ENCODE results near the gene GMNN.

GMNN gene

GRCh38 chr6:24833711-24834386, 59.1 kb downstream of the GMNN start:
- DNase-seq (ENCODE audit: low spot score): no peak
- no peak overlapping the region for H3K4me3 ChIP-seq (ENCODE audit: severe bottlenecking)
- no peak for ATAC-seq (ENCODE audit: low read depth)

More at GRCh38 chr6:24833711-24834386, 59.1 kb downstream of the GMNN start:
- Histone ChIP-seq H3K36me3 (ENCODE audit: low read depth) (no peaks in the 10 kb centered on the region), H3K4me1 (ENCODE audit: insufficient read depth, poor library complexity, severe bottlenecking) (no peaks in the 10 kb centered on the region), H3K27me3 (ENCODE audit: insufficient read depth, poor library complexity, severe bottlenecking) (no peaks in the 10 kb centered on the region), H3K27ac (ENCODE audit: poor library complexity, severe bottlenecking) (no peak overlapping the region), H3K9me3 (ENCODE audit: severe bottlenecking) (no peaks in the 10 kb centered on the region)
- TF ChIP-seq CTCF (IDR thresholded peaks at IDR 0.05; ENCODE audit: poor library complexity, severe bottlenecking): no peak
